Dedifferentiated amniotic fluid mesenchymal stem cell (primary cell): ENCODE measurements around the gene YPEL4.
"Not testable (repeated sequence)": the region's sequence is repeated elsewhere in the genome, so short reads cannot be mapped to it uniquely, and the experiment has no call there.

Experiments
- DNase-seq: peaks from one replicate; pipeline ENCODE4 v3.0.0-alpha.2; 2016; ENCODE audit errors: extremely low spot score

YPEL4 gene, protein sequence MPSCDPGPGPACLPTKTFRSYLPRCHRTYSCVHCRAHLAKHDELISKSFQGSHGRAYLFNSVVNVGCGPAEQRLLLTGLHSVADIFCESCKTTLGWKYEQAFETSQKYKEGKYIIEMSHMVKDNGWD

DNA sequence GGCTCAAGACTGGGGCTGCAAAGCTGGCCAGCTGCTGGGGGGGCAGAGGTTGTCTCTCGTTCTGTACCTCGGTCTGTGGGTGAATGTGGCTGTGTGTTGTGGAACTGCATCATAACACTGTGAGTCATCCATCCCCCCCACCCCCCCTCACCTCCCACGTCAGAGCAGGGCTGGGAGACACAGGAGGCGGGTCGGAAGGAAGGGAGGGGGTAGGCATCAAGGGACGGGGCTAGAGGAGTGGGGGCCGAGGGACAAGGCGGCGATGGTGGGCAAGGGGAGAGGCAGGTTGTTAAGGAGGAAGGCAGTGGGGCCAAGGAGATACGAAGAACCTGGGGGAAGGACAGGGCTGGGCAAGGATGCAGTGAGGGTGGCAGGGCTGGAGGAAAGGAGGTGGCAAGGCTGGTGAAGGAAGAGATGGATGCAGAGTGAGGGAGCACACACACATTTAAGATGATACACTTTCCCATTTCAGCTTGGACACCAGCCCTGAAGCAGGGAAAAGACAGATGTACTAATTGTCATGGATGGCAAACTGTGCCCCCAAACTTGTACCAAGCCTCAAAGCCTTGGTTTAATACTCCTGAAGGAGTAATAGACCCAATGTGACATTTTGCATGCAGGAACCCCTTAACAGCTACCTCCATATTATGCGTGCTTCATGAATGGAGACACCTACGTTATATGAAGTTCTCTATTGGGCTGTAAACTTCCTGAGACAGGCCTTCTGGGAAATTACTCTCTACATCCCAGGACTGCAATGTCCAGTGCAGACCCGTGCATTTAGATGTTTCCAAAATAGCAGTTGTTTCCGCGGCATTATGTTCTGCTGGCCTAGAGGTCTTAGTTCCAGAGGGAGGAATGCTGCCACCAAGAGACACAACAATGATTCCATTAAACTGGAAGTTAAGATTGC lies at the start of gene YPEL4:
TSS of gene YPEL4 (minus strand) at position 87 of the 913 bp plus-strand sequence. CDS start 2,805 bp downstream, outside the sequence.
- DNase-seq: peak; percentile 47

DNA sequence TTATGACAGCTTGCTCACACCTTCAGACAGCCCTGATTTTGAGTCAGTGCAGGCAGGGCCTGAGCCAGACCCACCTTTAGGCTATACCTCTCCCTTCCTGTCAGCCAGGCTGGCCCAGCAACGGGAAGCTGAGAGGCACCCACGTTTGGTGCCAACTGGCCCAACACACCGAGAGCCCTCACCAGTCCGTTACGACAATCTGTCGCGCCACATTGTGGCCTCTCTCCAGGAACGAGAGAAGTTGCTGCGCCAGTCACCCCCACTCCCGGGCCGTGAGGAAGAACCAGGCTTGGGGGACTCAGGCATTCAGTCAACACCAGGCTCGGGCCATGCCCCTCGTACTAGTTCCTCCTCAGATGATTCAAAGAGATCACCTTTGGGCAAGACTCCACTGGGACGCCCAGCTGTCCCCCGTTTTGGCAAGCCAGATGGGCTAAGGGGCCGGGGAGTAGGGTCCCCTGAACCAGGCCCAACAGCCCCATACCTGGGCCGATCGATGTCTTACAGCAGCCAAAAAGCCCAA lies 49.2 kb upstream of the YPEL4 start:
- DNase-seq: no peak

DNA sequence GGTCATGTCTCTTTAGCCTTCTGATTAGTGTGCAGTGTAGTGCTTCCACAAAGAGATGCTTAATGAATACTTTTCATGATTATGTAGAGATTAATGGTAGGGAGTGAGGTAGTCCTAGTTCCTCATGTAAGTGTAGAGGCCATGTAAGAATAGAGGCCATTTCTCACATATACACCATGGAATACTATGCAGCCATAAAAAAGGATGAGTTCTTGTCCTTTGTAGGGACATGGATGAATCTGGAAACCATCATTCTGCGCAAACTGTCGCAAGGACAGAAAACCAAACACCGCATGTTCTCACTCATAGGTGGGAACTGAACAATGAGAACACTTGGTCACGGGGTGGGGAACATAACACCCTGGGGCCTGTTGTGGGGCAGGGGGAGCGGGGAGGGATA lies 40.8 kb upstream of the YPEL4 start:
- not testable (repeated sequence) for DNase-seq

DNA sequence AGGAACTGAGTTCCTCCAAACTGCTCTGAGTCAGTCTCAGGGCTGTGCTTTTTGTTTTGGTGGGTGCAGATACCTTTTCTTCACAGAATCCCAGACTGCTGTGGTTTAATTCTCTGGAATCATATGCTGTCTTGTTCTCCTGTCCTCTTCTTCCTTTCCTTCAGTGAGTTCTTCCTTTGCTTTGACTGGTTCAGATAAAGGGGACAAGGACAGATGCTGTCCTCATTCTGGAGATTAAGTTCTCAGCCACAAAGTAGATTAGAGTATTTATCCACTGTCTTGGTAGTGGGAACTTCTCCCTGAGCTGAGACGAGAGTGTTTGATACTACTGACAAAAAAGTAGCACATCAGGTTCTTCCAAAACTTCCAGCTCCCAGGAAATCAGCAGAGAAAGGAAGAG lies 31.5 kb upstream of the YPEL4 start:
- DNase-seq: no peak

DNA sequence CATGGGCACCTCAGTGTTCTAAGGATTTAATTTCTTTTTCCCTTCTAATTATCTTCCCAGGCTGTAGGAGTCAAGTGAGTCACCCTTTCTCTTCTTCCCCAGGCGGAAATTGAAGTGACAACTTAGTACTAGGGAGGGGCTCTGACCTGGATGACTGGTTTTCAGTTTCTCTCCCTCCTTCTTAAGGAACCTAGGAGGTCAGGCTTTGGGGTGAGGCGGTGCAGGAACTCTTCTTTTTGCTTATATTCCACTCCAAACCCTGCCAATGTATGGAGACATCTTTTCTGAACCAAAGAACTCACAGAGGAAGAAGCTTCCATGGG lies 30.8 kb upstream of the YPEL4 start:
- no peak for DNase-seq

DNA sequence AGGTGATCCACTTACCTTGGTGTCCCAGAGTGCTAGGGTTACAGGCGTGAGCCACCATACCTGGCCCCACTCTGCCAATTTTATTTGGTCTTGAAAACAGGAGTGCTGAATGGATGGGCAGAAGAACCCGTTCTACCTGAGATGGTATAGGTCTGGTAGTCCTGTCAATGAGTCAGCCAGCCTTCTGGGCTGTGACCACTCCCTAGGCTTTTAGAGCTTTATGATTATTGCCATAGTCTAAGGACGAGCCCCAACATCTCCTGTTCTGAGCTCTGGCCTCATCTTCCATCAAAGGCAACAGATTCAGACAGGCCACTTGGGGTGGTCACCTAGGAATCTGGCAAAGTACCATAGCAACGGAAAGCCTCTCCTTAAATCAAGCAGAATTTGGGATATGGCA lies 29.7 kb upstream of the YPEL4 start:
- no peak for DNase-seq

DNA sequence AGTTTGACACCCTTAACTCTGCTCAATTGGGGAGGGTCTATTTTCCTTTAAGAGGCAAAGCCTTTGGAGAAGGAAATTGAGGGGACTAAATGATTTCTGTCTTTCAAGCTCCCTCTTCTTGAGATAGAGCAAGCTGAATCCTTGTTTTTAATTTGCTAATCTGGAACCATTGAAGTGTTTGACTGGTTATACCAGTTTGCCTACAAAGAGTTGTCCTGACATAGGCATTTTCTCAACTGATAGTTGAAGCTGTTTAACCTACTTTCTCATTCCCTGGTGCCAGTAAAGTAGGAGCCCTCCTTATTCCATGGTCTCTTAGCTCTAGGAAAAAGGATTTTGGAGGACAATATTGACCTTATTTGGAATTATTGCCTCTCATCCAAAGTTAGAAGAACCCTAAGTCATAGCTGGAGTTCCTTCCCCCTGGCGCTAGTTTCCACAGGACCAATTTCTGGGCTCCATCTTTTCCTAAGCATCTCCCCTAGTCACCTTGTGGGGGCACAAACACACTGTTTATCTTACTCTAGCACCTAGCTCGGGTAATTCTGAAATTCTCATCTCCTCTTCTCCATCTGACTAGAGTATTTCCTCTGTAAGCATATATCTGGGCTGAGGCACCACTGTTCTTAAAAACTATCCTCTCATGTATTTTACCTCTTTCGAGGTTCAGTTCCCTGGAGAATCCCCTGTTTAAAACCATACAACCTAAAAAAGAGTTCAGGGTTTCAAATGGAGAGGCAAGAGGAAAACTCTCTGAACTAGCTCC lies 25.6 kb upstream of the YPEL4 start:
- no peak for DNase-seq

DNA sequence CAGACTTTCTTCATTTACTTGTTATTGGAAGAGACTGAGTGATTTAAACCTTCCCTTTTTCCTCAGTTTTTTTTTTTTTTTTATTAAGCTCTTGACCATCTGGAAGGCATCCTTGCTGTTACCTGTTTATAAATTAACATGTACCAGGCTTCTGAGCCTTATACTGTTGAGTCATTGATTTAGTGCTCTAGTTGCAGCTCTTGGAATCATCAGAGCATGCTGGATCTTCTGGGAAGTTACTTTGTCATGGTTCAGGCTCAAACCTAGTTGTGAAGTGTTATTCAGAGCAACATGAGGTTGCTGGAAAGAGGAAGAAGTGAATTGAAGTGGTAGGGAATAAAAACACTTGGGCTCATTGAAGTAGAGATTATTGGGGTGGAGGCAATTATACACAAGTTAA lies 24.5 kb upstream of the YPEL4 start:
- no peak for DNase-seq

DNA sequence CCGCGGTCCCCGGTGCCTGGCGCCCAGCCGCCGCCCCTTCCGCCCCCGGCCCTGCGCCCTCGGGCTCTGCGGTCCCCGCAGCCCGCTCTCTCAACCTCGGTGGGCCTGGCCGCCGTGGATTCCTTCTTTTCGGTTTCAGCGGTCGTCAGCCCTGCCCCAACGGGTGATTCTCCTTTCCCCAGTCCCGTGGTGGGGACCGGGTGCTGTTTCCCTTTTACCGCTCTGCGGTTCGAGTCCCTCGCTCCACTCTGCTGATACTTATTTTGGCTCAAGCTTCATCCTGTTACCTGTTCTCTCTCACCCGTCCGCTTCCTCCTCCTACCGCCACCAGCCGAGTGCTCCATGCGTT lies 18.7 kb upstream of the YPEL4 start:
- DNase-seq: no peak

DNA sequence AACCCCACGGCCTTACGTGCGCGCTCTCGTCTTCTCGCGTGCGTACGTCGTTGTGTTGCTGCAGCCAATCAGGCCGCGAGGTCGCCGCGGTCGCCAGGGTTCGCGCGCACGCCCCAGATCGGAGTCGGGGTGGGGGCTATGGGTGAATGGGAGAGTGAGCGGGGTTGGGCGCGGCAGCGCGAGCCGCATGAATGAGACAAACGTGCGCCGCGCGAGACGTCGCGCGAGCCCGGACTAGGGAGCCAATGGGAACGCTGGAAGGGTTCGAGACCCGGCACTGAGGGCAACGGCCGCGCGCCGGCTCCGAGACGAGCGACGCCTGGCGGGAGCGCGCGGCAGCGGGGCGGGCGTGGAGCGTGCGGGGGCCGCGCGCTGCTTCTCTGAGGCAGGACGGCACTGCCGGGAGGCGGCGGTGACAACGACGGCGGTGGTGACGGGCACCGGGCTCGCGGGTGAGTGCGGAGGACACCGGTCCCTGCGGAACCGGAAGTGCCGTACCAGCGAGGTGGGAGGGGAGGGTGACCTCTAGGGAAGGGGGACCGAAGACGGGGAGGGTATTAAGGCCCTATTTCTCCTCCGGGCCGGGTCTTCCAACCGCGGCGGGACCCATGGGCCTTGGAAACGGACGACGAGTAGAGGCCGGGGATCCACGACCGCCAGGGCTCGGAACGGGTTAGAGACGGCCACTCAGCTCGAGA lies 18.2 kb upstream of the YPEL4 start, which contains the start of gene ZDHHC5:
TSS of gene ZDHHC5 (plus strand) at position 379 of the 698 bp plus-strand sequence. CDS start 4,977 bp downstream, outside the sequence.
- DNase-seq: peak; percentile 99

DNA sequence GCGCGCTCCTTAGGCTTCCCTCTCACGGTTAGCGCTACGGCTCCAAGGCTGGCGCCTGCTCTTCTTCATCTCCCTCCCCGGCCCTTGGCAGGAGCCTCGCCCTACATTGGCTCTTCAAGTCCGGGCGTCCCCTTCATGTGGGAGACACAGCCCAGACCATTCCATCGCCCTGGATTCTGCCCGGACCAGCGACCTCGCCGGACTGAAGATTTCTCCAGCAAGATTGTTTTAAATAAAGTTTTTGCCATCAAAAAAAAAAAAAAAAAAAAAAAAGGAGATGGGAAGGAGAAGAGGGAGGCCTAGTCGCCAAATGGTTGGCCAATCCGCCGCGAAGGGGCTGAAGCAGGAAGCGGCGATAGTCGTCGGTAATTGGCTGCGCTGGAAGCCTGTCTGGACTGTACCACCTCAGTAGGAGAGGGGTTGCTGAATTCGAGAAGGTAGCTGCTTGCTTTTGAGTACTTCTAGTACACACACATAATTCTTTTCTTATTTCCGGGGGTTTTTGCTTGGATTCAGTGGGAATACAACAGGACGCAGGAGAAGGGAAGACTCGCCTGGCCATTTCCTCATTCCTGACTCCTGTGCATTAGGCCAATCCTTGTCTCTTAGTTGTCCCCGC lies 17.5 kb upstream of the YPEL4 start:
- DNase-seq: peak; percentile 99

DNA sequence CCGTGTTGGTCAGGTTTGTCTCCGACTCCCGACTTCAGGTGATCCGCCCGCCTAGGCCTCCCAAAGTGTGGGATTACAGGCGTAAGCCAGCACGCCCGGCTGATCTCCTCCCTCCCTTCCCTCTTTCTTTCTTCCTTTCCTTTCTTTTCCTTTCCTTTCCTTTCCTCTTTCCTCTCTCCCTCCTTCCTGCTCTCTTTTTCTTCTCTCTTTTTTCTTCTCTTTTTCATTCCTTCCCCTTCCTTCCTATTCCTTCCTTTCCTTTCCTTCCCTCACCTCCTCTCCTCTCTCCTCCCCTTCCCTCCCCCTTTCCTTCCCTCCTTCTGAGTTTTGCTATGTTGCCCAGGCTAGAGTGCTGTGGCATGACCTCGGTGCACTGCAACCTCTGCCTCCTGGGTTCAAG lies 14.3 kb upstream of the YPEL4 start:
- DNase-seq: no peak

DNA sequence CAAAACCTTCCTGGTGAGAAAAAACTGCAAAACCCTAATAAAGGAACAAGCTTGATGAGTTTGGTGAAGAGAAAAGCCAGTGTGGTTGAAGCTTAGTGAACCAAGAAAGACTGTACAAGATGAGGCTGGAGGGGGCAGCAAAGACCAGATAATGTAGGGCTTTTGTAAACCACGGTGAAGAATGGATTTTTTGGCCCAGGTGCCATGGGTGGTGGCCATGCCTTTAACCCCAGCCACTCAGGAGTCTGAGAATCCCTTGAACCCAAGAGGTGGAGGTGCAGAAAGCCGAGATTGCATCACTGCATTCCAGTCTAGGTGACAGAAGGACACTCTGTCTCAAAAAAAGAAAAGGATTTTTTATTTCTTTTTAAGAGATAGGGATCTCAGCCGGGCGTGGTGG lies 13.2 kb upstream of the YPEL4 start:
- DNase-seq: no peak

DNA sequence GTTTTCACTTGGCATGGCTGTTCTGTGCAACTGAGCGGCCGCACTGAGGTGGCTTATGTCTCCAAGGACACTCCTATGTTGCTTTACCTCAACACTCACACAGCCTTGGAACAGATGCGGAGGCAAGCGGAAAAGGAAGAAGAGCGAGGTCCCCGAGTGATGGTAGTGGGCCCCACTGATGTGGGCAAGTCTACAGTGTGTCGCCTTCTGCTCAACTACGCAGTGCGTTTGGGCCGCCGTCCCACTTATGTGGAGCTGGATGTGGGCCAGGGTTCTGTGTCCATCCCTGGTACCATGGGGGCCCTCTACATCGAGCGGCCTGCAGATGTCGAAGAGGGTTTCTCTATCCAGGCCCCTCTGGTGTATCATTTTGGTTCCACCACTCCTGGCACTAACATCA lies 10.0 kb upstream of the YPEL4 start:
- no peak for DNase-seq

DNA sequence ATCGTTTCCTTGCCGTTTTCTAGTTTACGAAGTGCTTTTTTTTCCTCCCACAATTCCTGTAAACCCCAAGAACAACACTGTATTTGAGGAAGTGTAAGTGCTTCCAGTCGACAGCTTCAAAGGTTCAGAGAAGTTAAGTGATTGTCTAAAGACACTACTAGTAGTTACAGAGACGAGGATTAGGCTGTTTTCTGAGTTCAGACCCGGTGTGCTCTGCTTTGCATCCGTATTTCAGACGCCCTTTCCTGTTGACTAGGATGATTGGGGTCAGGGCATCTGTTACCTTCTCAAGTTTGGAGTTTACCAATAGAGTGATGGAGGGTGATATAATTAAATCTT lies 8.3 kb upstream of the YPEL4 start:
- no peak for DNase-seq

DNA sequence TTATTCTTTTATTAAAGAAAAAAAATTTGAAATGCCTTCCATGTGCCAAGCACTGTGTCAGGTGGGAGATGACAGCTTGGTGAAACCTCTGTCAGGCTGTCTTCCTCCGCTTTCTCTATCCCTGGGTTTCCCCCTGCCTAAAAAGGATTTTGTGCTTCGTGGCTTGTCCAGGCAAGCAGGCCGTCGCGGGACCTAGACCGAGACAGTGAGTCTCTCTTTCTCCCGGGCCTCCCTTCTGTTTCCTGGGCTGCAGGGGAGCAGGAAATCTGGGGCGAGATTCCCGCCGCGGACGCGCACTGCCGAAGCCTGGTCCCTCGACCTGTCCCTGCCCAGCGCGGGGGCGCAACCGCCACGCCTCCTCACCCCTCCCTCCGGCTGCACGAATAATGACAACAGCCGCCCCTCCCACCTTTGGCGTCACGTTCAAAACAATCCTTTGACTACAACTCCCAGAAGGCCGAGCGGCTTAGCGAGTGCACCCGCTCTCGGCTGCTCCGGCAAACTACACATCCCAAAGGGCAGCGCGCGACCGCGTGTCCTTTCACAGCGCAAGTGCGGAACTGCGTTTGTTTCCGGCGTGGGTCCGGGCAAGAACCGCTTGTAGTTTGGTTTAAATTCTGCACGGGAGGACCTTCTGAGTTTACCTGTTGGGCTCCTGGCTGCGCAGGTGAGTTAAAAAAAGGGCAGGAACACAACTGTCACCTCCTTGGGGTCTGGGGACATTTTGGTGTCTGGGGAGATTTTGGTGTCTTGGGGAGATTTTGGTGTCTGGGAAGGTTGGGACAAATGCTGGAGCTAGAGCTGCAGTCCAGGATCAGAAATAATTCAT lies 7.7 kb upstream of the YPEL4 start, which contains the start of gene CLP1:
TSS of gene CLP1 (plus strand) at position 569 of the 829 bp plus-strand sequence. CDS start 1,715 bp downstream, outside the sequence.
- peak; percentile 99 for DNase-seq

DNA sequence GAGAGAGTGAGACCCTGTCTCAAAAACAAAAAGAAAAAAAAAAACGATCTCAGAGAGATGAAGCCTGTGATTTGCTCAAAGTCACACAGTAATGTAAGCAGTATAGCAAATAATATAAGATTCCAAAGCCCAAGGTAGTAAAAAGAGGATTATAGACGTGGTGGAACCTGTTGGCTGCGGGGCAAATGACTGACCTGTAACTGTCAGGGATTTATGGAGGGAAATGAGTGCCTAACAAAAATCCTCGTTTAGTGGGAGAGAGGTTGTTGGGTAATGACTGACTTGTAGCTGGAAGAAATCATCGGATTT lies 7.1 kb upstream of the YPEL4 start:
- no peak for DNase-seq

DNA sequence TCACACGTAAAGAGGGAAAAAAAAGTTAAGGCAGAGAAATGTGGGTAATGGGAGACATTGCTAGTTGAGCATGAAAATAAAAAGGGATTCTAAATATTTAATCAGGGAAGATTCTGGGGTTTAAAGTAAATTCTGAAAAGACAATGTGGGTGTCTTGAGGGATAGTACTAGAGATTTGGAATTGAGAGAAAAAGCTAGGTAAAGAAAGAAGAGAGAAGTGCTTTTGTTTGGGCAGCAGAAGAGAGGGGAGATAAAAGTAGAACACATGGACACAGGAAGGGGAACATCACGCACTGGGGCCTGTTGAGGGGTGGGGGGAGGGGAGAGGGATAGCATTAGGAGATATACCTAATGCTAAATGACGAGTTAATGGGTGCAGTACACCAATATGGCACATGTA lies 3.5 kb upstream of the YPEL4 start:
- DNase-seq: no peak

DNA sequence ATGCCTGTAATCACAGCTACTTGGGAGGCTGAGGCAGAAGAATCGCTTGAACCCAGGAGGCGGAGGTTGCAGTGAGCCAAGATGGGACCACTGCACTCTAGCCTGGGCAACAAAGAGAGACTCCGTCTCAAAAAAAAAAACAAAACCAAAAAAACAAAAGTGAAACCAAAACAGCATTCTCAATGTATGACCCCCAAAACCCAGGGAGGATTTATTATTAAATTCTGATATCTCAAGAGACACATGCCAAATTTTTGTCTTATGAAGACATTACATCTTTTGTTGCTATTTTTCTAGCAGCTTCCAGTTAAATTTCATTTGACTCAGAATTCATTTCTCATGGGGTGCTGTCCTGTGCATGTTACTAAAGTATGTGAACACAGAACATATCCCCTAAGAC lies 3.0 kb upstream of the YPEL4 start:
- no peak for DNase-seq

DNA sequence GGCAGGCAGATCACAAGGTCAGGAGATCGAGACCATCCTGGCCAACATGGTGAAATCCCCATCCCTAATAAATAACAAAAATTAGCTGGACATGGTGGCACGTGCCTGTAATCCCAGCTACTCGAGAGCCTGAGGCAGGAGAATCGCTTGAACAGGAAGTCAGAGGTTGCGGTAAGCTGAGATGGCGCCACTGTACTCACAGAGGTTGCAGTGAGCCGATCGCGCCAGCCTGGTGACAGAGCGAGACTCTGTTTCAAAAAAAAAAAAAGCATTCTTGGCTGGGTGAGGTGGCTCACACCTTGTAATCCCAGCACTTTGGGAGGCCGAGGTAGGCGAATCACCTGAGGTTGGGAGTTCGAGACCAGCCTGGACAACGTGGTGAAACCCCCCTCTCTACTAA lies 2.5 kb upstream of the YPEL4 start:
- not testable (repeated sequence) for DNase-seq

DNA sequence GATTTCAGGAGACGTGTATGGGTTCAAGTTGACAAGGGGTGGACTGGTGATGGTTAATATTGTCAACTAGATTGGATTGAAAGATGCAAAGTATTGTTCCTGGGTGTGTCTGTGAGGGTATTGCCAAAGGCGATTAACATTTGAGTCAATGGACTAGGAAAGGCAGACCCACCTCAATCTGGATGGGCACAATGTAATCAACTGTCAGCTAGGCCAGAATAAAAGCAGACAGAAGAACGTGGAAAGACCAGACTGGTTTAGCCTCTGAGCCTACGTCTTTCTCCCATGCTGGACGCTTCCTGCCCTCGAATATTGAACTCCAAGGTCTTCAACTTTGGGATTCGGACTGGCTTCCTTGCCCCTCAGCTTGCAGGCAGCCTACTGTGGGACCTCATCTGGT lies 1.7 kb upstream of the YPEL4 start:
- no peak for DNase-seq
